OCI-LY3 (cell line): ENCODE measurements around the gene XBP1.

ENCODE experiments used
- H2AFZ ChIP-seq: fragments of 200-600, 300-600 bp; shearing (Covaris generic); 2 replicates; pipeline ENCODE4 v1.6.0; 2014; ENCODE audit warnings: antibody characterized with exemption, low read depth, low read length
- H3K27ac ChIP-seq: fragments of 200-600, 300-600 bp; sonication (generic); 2 replicates; pipeline ENCODE4 v1.5.1; 2014; ENCODE audit warnings: mild to moderate bottlenecking, low read length, moderate library complexity, mixed read lengths
- H3K27me3 ChIP-seq: fragments of 200-600, 300-600 bp; sonication (generic); 2 replicates; pipeline ENCODE4 v1.6.1; 2014; ENCODE audit warnings: low read depth, low read length, mixed read lengths
- H3K36me3 ChIP-seq: fragments of 200-600, 300-600 bp; sonication (generic); replicated peaks from 2 replicates; pipeline ENCODE3; 2014; ENCODE audit warnings: low read depth, low read length, mixed read lengths
- H3K4me1 ChIP-seq: fragments of 300-600, 200-600 bp; sonication (generic); 2 replicates; pipeline ENCODE4 v1.6.1; 2014; ENCODE audit warnings: low read length, mixed read lengths
- H3K4me2 ChIP-seq: fragments of 200-600, 300-600 bp; sonication (generic); 2 replicates; pipeline ENCODE4 v1.6.1; 2014; ENCODE audit warnings: low read length, mixed read lengths
- H3K4me3 ChIP-seq: fragments of 300-600, 200-600 bp; sonication (generic); 2 replicates; pipeline ENCODE4 v1.5.1; 2014; ENCODE audit warnings: antibody characterized with exemption, mild to moderate bottlenecking, low read length, moderate library complexity
- H3K79me2 ChIP-seq: fragments of 300-600, 200-600 bp; shearing (Covaris generic); 2 replicates; pipeline ENCODE4 v1.6.1; 2014; ENCODE audit warnings: mild to moderate bottlenecking, low read length, mixed read lengths
- H3K9ac ChIP-seq: fragments of 300-600, 200-600 bp; shearing (Covaris generic); 2 replicates; pipeline ENCODE4 v1.6.0; 2014; ENCODE audit warnings: mild to moderate bottlenecking, low read length, moderate library complexity
- H3K9me3 ChIP-seq: fragments of 200-600, 300-600 bp; shearing (Covaris generic); 2 replicates; pipeline ENCODE4 v1.6.1; 2014; ENCODE audit warnings: low read length, mixed read lengths; ENCODE audit not compliant: insufficient read depth
- H4K20me1 ChIP-seq: fragments of 200-600, 300-600 bp; sonication (generic); 2 replicates; pipeline ENCODE4 v1.6.1; 2016; ENCODE audit warnings: low read length, mixed read lengths; ENCODE audit not compliant: insufficient read depth
- EZH2phosphoT487 ChIP-seq: fragments of 200-600 bp; shearing (Covaris generic); IDR thresholded peaks from 2 replicates; pipeline ENCODE4 v1.6.1; 2018; ENCODE audit warnings: antibody characterized with exemption, mixed run types, low read depth
- TF ChIP-seq, protein P1 (sequence below): fragments of 200-600, 300-600 bp; sonication (generic); IDR thresholded peaks from 2 replicates; pipeline ENCODE4 v1.5.1; 2014; ENCODE audit warnings: antibody characterized with exemption, low read length, low read depth

The XBP1 gene

DNA sequence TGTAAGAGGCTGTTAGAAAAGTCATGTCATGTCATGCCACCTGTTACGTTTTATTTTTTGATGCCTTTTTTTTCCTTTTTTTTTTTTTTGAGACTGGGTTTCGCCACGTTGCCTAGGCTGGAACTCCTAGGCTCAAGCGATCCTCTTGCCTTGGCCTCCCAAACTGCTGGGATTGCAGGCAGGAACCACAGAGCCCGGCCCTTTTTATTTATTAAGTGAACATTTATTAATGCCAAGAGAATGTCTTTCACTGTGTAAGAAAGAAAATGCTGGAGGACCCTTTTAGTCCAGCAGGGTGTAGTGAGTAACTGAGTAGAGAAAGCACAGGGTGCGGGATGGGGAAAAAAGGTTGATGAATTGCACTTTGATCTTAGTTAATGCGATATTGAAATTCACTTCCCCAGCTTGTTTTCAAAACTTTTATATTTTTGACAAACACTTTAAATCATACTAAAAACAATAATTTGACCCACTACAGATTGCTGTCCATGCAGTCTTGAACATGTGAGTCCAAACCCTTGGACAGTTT, 2.3 kb upstream of the XBP1 start:
- Histone ChIP-seq H3K79me2 (peaks cover 53% of the 10 kb centered on the region), H3K27ac (peak overlapping the region; percentile 8; the same call in 1 of the 2 replicates), H3K4me1 (peaks cover 29% of the 10 kb centered on the region), H3K36me3 (peaks cover 15% of the 10 kb centered on the region), H2AFZ (no peak overlapping the region), H4K20me1 (peaks cover 10% of the 10 kb centered on the region), H3K27me3 (no peaks in the 10 kb centered on the region), H3K4me3 (peak overlapping the region; percentile 82), H3K9me3 (no peaks in the 10 kb centered on the region), H3K9ac (peak overlapping the region; percentile 95; the same call in 1 of the 2 replicates), H3K4me2 (peak overlapping the region; percentile 90)
- no peak for TF ChIP-seq EZH2phosphoT487
- TF ChIP-seq, protein P1, sequence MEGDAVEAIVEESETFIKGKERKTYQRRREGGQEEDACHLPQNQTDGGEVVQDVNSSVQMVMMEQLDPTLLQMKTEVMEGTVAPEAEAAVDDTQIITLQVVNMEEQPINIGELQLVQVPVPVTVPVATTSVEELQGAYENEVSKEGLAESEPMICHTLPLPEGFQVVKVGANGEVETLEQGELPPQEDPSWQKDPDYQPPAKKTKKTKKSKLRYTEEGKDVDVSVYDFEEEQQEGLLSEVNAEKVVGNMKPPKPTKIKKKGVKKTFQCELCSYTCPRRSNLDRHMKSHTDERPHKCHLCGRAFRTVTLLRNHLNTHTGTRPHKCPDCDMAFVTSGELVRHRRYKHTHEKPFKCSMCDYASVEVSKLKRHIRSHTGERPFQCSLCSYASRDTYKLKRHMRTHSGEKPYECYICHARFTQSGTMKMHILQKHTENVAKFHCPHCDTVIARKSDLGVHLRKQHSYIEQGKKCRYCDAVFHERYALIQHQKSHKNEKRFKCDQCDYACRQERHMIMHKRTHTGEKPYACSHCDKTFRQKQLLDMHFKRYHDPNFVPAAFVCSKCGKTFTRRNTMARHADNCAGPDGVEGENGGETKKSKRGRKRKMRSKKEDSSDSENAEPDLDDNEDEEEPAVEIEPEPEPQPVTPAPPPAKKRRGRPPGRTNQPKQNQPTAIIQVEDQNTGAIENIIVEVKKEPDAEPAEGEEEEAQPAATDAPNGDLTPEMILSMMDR: no peak

DNA sequence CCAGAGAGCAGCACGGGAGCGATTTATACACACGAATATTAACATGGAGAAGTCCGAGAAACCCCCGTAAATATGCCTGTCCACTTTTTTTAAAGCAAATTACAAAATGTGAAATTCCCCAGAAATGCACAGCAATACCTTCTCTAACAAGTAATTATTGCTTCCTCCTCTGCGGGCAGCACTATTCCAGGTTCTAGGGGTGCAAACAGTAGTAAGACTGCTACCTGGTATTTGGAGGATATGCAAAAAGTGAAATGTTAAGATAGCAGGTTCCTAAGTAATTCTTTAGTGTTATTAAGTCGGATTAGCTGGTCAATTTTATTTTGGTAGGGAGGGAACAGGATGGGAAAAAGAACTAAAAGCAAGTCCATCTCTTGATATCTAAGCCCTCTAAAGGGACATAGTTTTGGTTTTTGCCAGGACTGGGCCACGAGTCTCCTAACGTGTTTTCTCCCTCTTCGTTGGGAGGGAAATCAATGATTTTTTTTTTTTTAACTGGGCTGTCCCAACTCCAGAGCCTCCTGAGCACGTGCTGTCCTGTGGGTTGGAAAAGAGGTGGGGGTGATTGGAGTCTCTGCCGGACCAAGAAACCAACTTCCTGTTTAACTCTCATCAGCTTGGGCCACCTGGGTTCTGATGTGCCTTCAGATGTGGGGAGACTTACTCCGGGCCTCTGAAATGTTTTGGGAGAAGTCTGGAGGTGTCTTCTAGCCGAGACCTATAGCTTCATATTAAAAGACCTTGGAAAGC, 1.7 kb upstream of the XBP1 start:
- Histone ChIP-seq H3K27ac (peak overlapping the region; percentile 8; the same call in 1 of the 2 replicates), H3K9me3 (no peaks in the 10 kb centered on the region), H3K4me3 (peak overlapping the region; percentile 82), H2AFZ (0 out of 2 replicates have a peak overlapping the region, but pooled peaks have one; percentile 10), H3K4me1 (peaks cover 34% of the 10 kb centered on the region), H3K4me2 (peak overlapping the region; percentile 90), H3K36me3 (peaks cover 19% of the 10 kb centered on the region), H3K79me2 (peaks cover 57% of the 10 kb centered on the region), H3K27me3 (no peaks in the 10 kb centered on the region), H3K9ac (peak overlapping the region; percentile 95), H4K20me1 (peaks cover 15% of the 10 kb centered on the region)
- TF ChIP-seq EZH2phosphoT487: no peak
- TF ChIP-seq, protein P1: no peak

DNA sequence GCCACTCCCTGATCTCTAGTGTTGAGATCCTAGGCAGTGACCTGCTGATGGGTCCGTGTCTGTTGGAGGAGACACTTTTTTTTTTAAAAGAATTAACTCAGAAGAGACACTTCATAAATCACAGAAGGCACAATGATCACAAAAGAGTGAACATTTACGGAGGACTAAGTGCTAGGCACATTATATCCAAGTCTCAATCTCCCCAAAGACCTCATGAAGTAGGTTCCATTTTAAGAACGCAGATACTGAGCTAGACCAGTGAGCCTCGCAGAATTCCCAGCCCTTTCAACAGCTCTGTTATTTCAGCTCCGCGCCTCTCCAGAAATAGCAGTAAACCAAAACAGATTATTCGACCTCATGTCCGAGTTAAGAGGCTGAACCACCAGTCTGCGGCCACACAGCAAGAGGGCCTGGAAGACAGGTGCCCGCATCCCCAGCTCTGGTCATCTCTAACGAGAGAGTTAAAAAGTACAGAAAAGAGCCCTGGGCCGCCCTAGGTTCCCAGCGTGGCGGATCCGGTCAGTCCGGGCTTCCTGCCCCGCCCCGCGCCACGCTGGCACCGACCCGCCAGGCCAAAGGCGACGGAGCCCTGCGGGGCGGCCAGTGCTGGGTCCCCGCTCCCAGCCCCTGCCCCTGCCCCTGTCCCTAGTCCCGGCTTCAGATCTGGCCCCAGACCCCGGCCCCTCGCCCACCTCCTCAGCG, 612 bp downstream of the XBP1 start:
- Histone ChIP-seq H4K20me1 (peaks cover 38% of the 10 kb centered on the region), H3K79me2 (peaks cover 80% of the 10 kb centered on the region), H3K9me3 (no peaks in the 10 kb centered on the region), H3K9ac (peak overlapping the region; percentile 95), H2AFZ (no peak overlapping the region), H3K4me2 (peak overlapping the region; percentile 91), H3K27ac (peak overlapping the region; percentile 77), H3K27me3 (no peaks in the 10 kb centered on the region), H3K4me3 (peak overlapping the region; percentile 82), H3K36me3 (peaks cover 39% of the 10 kb centered on the region), H3K4me1 (peaks cover 55% of the 10 kb centered on the region)
- TF ChIP-seq EZH2phosphoT487: no peak

DNA sequence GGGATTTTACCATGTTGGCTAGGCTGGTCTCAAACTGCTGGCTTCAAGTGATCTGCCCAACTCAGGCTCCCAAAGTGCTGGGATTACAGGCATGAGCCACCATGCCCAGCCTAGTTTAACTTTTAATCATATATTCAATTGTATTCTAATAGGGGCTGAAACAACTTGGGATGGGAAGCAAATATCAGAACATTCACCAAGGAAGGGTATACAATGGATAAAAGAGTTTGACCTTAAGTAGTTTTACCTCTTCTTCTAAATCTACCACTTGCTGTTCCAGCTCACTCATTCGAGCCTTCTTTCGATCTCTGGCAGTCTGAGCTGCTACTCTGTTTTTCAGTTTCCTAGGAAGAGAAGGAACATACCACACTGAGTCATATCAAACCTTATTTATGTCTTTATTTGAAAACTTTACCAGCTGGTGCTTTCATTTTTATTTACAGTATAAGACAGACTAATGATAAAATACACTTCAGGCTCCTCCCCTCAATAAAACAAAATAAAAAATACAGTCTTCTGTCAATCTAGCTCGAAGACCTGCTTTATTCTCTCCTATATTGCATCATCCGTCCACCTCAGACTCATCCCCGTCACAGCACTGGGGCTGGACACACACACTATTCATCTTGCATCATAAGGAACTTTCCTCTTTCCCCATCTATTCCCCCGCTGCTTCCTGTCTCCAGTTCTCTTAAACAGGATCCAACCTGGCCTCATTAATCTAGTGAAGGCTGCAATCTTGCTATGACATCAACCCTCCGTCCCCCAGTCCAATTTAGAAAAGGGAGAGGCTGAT, 1.4 kb downstream of the XBP1 start:
- peaks cover 59% of the 10 kb centered on the region for H3K4me1 ChIP-seq
- no peak for TF ChIP-seq EZH2phosphoT487
- TF ChIP-seq, protein P1: no peak
- peaks cover 45% of the 10 kb centered on the region for H4K20me1 ChIP-seq
- H3K79me2 ChIP-seq: peaks cover 87% of the 10 kb centered on the region
- H3K4me2 ChIP-seq: peak overlapping the region; percentile 91
- peak overlapping the region; percentile 95 for H3K9ac ChIP-seq
- H2AFZ ChIP-seq: no peak overlapping the region
- H3K4me3 ChIP-seq: peak overlapping the region; percentile 82
- H3K27me3 ChIP-seq: no peaks in the 10 kb centered on the region
- peaks cover 47% of the 10 kb centered on the region for H3K36me3 ChIP-seq
- H3K27ac ChIP-seq: peak overlapping the region; percentile 77
- H3K9me3 ChIP-seq: no peaks in the 10 kb centered on the region
